Activated naive CD4-positive, alpha-beta T cell treated with anti-CD3 and anti-CD28 coated beads, Interleukin-2, amount 50 U/mL, for 24 hours (primary cell): Measurements from ENCODE around the gene GNB5.

Experiments used
- H3K27ac Mint-ChIP-seq: one replicate; pipeline ENCODE4 v1.8.0; 2021; ENCODE audit warnings: mild to moderate bottlenecking, mixed read lengths
- H3K27me3 Mint-ChIP-seq: one replicate; pipeline ENCODE4 v1.8.0; 2021; ENCODE audit warnings: mixed read lengths
- H3K36me3 Mint-ChIP-seq: one replicate; pipeline ENCODE4 v1.8.0; 2021; ENCODE audit warnings: mixed read lengths
- H3K4me1 Mint-ChIP-seq: one replicate; pipeline ENCODE4 v1.8.0; 2021; ENCODE audit warnings: mixed read lengths
- H3K4me3 Mint-ChIP-seq: one replicate; pipeline ENCODE4 v1.8.0; 2021; ENCODE audit warnings: mild to moderate bottlenecking, mixed read lengths
- H3K9me3 Mint-ChIP-seq: one replicate; pipeline ENCODE4 v1.8.0; 2021; ENCODE audit warnings: mixed read lengths

Gene GNB5

GRCh38 chr15:52218816-52219215 is 27.6 kb upstream of the GNB5 start:
- Mint-ChIP-seq H3K27ac (no peak overlapping the region), H3K4me1 (peaks cover 20% of the 10 kb centered on the region), H3K4me3 (no peak overlapping the region), H3K27me3 (no peaks in the 10 kb centered on the region), H3K36me3 (no peaks in the 10 kb centered on the region), H3K9me3 (no peaks in the 10 kb centered on the region)

GRCh38 chr15:52218371-52218770 is 27.2 kb upstream of the GNB5 start:
- Mint-ChIP-seq H3K4me1 (peaks cover 20% of the 10 kb centered on the region), H3K27ac (no peak overlapping the region), H3K4me3 (no peak overlapping the region)

GRCh38 chr15:52217186-52217585 is 26.0 kb upstream of the GNB5 start:
- no peak overlapping the region for H3K27ac Mint-ChIP-seq
- H3K27me3 Mint-ChIP-seq: no peaks in the 10 kb centered on the region
- no peaks in the 10 kb centered on the region for H3K9me3 Mint-ChIP-seq
- no peaks in the 10 kb centered on the region for H3K36me3 Mint-ChIP-seq
- peaks cover 15% of the 10 kb centered on the region for H3K4me1 Mint-ChIP-seq
- no peak overlapping the region for H3K4me3 Mint-ChIP-seq

More at GRCh38 chr15:52218371-52218770, 27.2 kb upstream of the GNB5 start:
- Mint-ChIP-seq H3K36me3 (no peaks in the 10 kb centered on the region), H3K27me3 (no peaks in the 10 kb centered on the region), H3K9me3 (no peaks in the 10 kb centered on the region)

- no peaks in the 10 kb centered on the region for H3K27me3 Mint-ChIP-seq
Measured at GRCh38 chr15:52214553-52214952, 23.4 kb upstream of the GNB5 start.

GRCh38 chr15:52213206-52213605 is 22.0 kb upstream of the GNB5 start:
- no peaks in the 10 kb centered on the region for H3K36me3 Mint-ChIP-seq
- H3K4me3 Mint-ChIP-seq: no peak overlapping the region
- H3K4me1 Mint-ChIP-seq: no peaks in the 10 kb centered on the region
- H3K27me3 Mint-ChIP-seq: no peaks in the 10 kb centered on the region
- H3K27ac Mint-ChIP-seq: no peak overlapping the region
- H3K9me3 Mint-ChIP-seq: no peaks in the 10 kb centered on the region

More at GRCh38 chr15:52214553-52214952, 23.4 kb upstream of the GNB5 start:
- Mint-ChIP-seq H3K27ac (no peak overlapping the region), H3K9me3 (no peaks in the 10 kb centered on the region), H3K4me1 (no peaks in the 10 kb centered on the region), H3K4me3 (no peak overlapping the region), H3K36me3 (no peaks in the 10 kb centered on the region)

GRCh38 chr15:52208306-52208946 is 17.2 kb upstream of the GNB5 start:
- no peaks in the 10 kb centered on the region for H3K9me3 Mint-ChIP-seq
- no peaks in the 10 kb centered on the region for H3K4me1 Mint-ChIP-seq
- no peak overlapping the region for H3K4me3 Mint-ChIP-seq
- H3K36me3 Mint-ChIP-seq: no peaks in the 10 kb centered on the region
- H3K27me3 Mint-ChIP-seq: no peaks in the 10 kb centered on the region
- H3K27ac Mint-ChIP-seq: no peak overlapping the region

DNA sequence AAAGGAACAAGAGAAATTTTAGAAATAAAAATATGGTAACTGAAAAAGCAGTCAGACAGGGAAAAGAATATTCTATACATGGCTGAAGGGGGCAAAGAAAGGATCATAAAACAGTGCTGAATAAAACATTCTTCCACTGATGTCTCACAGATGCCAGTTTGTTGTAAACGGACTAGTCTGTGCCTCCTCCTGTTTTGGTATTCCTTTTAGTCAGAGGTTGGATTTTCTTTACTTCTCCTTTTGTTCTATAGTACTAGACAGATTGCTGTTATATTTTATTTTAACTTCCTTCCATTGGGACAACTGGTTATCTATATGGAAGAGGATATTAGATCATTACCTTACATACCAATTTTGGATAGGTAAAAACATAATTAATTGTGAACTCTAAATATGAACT is 16.0 kb upstream of the GNB5 start:
- Mint-ChIP-seq H3K4me3 (no peak overlapping the region), H3K4me1 (no peaks in the 10 kb centered on the region), H3K9me3 (no peaks in the 10 kb centered on the region), H3K27me3 (no peaks in the 10 kb centered on the region), H3K27ac (no peak overlapping the region), H3K36me3 (no peaks in the 10 kb centered on the region)

- no peaks in the 10 kb centered on the region for H3K4me1 Mint-ChIP-seq
- H3K4me3 Mint-ChIP-seq: no peak overlapping the region
- H3K36me3 Mint-ChIP-seq: no peaks in the 10 kb centered on the region
- H3K27ac Mint-ChIP-seq: no peak overlapping the region
- no peaks in the 10 kb centered on the region for H3K9me3 Mint-ChIP-seq
- no peaks in the 10 kb centered on the region for H3K27me3 Mint-ChIP-seq
Measured at GRCh38 chr15:52206446-52206845, 15.3 kb upstream of the GNB5 start.

DNA sequence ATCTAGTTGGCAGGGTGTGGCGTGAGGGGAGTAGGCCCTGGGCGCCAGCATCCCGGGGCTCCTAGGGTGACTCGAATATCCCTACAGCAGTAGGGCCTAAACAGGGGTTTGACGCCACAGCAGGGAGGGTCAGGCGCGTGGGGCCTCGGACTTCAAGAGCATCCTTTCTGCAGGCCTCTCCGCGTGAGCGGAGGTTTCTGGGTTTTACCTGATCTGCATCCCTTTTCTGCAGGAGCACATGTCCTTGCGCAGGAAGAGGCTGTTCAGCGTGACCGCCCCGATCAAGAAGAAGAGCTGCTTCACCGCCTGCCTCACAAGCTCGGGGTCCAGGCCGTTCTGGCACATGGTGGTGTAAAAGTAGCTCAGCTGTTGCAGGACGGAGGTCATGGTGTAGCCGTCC is 13.5 kb upstream of the GNB5 start:
- no peak overlapping the region for H3K27ac Mint-ChIP-seq
- H3K9me3 Mint-ChIP-seq: no peaks in the 10 kb centered on the region
- H3K4me1 Mint-ChIP-seq: no peaks in the 10 kb centered on the region
- no peaks in the 10 kb centered on the region for H3K36me3 Mint-ChIP-seq
- no peaks in the 10 kb centered on the region for H3K27me3 Mint-ChIP-seq
- H3K4me3 Mint-ChIP-seq: no peak overlapping the region

DNA sequence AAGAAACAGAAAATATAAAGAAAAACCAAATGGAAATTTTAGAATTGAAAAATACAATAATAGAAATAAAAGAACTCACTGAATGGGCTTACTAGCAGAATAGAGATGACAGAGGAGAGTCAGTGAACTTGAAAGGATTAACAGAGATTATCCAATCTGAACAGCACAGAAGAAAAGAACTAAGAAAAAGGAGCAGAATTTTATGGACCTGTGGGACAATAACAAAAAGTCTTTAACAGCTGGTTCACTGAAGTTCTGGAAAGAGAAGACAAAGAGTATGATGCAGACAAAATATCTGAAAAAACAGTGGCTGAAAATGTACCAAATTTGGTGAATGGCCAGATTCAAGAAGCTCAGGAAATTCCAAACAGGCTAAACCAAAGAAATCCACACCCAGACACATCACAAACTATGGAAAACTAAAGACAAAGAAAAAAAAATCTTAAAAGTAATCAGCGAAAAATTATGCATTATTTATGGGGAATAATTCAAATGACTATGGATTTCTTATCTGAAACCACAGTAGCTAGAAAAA is 9.7 kb upstream of the GNB5 start:
- no peaks in the 10 kb centered on the region for H3K36me3 Mint-ChIP-seq
- no peak overlapping the region for H3K4me3 Mint-ChIP-seq
- no peaks in the 10 kb centered on the region for H3K4me1 Mint-ChIP-seq
- no peaks in the 10 kb centered on the region for H3K9me3 Mint-ChIP-seq
- H3K27me3 Mint-ChIP-seq: no peaks in the 10 kb centered on the region
- H3K27ac Mint-ChIP-seq: no peak overlapping the region

GRCh38 chr15:52199271-52199670 is 8.1 kb upstream of the GNB5 start:
- Mint-ChIP-seq H3K27me3 (no peaks in the 10 kb centered on the region), H3K4me3 (no peak overlapping the region), H3K27ac (no peak overlapping the region), H3K36me3 (no peaks in the 10 kb centered on the region), H3K4me1 (no peaks in the 10 kb centered on the region), H3K9me3 (no peaks in the 10 kb centered on the region)

- H3K4me3 Mint-ChIP-seq: no peak overlapping the region
- H3K36me3 Mint-ChIP-seq: no peaks in the 10 kb centered on the region
- no peak overlapping the region for H3K27ac Mint-ChIP-seq
- H3K4me1 Mint-ChIP-seq: no peaks in the 10 kb centered on the region
- no peaks in the 10 kb centered on the region for H3K9me3 Mint-ChIP-seq
- no peaks in the 10 kb centered on the region for H3K27me3 Mint-ChIP-seq
Measured at GRCh38 chr15:52196891-52197290, 5.7 kb upstream of the GNB5 start.

DNA sequence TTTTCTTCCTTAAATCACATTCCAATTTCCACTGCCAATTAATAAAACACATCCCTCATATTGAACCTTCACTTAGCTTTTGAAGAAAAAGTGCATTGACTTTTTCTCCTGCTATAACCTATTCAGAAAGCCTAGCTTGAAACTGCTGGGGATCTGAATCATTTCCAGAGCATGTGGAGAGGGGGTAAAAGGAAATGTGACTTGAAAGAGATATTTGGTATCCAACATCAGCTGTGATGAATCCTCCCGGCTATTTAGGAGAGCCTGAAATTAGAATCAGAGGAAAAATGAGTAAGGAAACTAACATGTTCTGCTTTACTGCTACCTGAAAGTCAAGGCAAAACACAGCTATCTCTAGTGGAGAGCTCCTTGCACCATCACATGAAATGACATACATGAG is 2.6 kb upstream of the GNB5 start:
- Mint-ChIP-seq H3K27ac (no peak overlapping the region), H3K4me3 (no peak overlapping the region), H3K9me3 (no peaks in the 10 kb centered on the region), H3K4me1 (no peaks in the 10 kb centered on the region), H3K27me3 (no peaks in the 10 kb centered on the region), H3K36me3 (no peaks in the 10 kb centered on the region)

DNA sequence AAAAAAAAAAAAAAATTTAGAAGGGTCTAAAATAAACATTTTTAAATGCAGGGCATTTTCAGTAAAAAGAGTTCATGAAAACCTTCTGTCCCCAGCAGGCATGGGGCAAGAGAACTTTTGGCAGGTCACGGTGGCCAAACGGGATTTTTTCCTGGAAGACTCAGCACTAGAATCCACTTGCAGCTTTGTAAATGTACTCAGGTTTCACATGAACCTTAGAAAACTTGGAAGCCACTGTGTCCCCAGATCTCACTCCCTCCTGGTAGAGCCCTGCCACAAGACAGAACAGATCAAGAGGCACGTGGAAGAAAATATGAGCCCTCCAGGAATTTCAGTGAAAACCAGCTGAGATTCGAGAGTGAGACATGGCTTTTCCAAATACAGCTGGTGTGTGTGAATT is 2.1 kb upstream of the GNB5 start:
- H3K27me3 Mint-ChIP-seq: no peaks in the 10 kb centered on the region
- no peaks in the 10 kb centered on the region for H3K4me1 Mint-ChIP-seq
- H3K9me3 Mint-ChIP-seq: no peaks in the 10 kb centered on the region
- no peak overlapping the region for H3K4me3 Mint-ChIP-seq
- H3K27ac Mint-ChIP-seq: no peak overlapping the region
- H3K36me3 Mint-ChIP-seq: no peaks in the 10 kb centered on the region

GRCh38 chr15:52186651-52187486 is 4.3 kb downstream of the GNB5 start:
- no peak overlapping the region for H3K27ac Mint-ChIP-seq
- no peaks in the 10 kb centered on the region for H3K36me3 Mint-ChIP-seq
- no peak overlapping the region for H3K4me3 Mint-ChIP-seq
- H3K9me3 Mint-ChIP-seq: no peaks in the 10 kb centered on the region
- H3K27me3 Mint-ChIP-seq: no peaks in the 10 kb centered on the region
- H3K4me1 Mint-ChIP-seq: no peaks in the 10 kb centered on the region

- H3K4me3 Mint-ChIP-seq: no peak overlapping the region
- H3K27ac Mint-ChIP-seq: no peak overlapping the region
- no peaks in the 10 kb centered on the region for H3K9me3 Mint-ChIP-seq
- peaks cover 11% of the 10 kb centered on the region for H3K4me1 Mint-ChIP-seq
- H3K27me3 Mint-ChIP-seq: no peaks in the 10 kb centered on the region
- H3K36me3 Mint-ChIP-seq: no peaks in the 10 kb centered on the region
Measured at GRCh38 chr15:52185151-52185561, 6.0 kb downstream of the GNB5 start.
